Nephron progenitor cell (in vitro differentiated cells): ENCODE measurements around the gene PPP5C.
"Not testable (repeated sequence)": the region's sequence is repeated elsewhere in the genome, so short reads cannot be mapped to it uniquely, and the experiment has no call there.

Source experiments
- DNase-seq: peaks from one replicate; pipeline ENCODE4 v3.0.0; 2021
- H3K27ac Mint-ChIP-seq: 2 replicates; pipeline ENCODE4 v1.8.0; 2021; ENCODE audit warnings: mild to moderate bottlenecking, moderate library complexity, mixed read lengths
- H3K27me3 Mint-ChIP-seq: 2 replicates; pipeline ENCODE4 v1.8.0; 2021; ENCODE audit warnings: mild to moderate bottlenecking, low read depth, mixed read lengths; ENCODE audit not compliant: poor library complexity
- H3K36me3 Mint-ChIP-seq: 2 replicates; pipeline ENCODE4 v1.8.0; 2021; ENCODE audit warnings: low read depth, mixed read lengths
- H3K4me1 Mint-ChIP-seq: 2 replicates; pipeline ENCODE4 v1.8.0; 2021; ENCODE audit warnings: mixed read lengths
- H3K4me3 Mint-ChIP-seq: 2 replicates; pipeline ENCODE4 v1.8.0; 2021; ENCODE audit warnings: mild to moderate bottlenecking, moderate library complexity, mixed read lengths
- H3K9me3 Mint-ChIP-seq: 2 replicates; pipeline ENCODE4 v1.8.0; 2021; ENCODE audit warnings: mild to moderate bottlenecking, moderate library complexity, mixed read lengths
- CTCF ChIP-seq: fragments of 200-600 bp; sonication (generic); IDR thresholded peaks from 2 replicates; pipeline ENCODE4 v1.5.0; 2021; ENCODE audit warnings: antibody characterized with exemption

PPP5C gene

GRCh38 chr19:46317339-46317738 lies 29.5 kb upstream of the PPP5C start:
- Mint-ChIP-seq H3K36me3 (peaks cover 42% of the 10 kb centered on the region), H3K27me3 (no peaks in the 10 kb centered on the region), H3K4me3 (no peak overlapping the region), H3K4me1 (no peaks in the 10 kb centered on the region), H3K9me3 (no peaks in the 10 kb centered on the region), H3K27ac (peak overlapping the region; percentile 28)
- no peak for TF ChIP-seq CTCF
- DNase-seq, result no peak

- Mint-ChIP-seq H3K27ac (no peak overlapping the region), H3K36me3 (peaks cover 58% of the 10 kb centered on the region), H3K27me3 (no peaks in the 10 kb centered on the region), H3K9me3 (peaks cover 5% of the 10 kb centered on the region), H3K4me1 (no peaks in the 10 kb centered on the region), H3K4me3 (no peak overlapping the region)
- no peak for DNase-seq
- no peak for TF ChIP-seq CTCF
Observed at GRCh38 chr19:46319613-46320012, 27.3 kb upstream of the PPP5C start.

GRCh38 chr19:46320559-46320958 lies 26.3 kb upstream of the PPP5C start:
- Mint-ChIP-seq H3K9me3 (peaks cover 10% of the 10 kb centered on the region), H3K4me3 (no peak overlapping the region), H3K4me1 (no peaks in the 10 kb centered on the region), H3K36me3 (peaks cover 62% of the 10 kb centered on the region), H3K27me3 (no peaks in the 10 kb centered on the region), H3K27ac (peak overlapping the region; percentile 87)
- no peak for DNase-seq
- TF ChIP-seq CTCF, result no peak

GRCh38 chr19:46321653-46322052 lies 25.2 kb upstream of the PPP5C start:
- Mint-ChIP-seq H3K4me1 (no peaks in the 10 kb centered on the region), H3K27me3 (no peaks in the 10 kb centered on the region), H3K4me3 (no peak overlapping the region), H3K36me3 (peaks cover 64% of the 10 kb centered on the region), H3K9me3 (peaks cover 20% of the 10 kb centered on the region), H3K27ac (no peak overlapping the region)
- no peak for DNase-seq
- TF ChIP-seq CTCF, result no peak

- not testable (repeated sequence) for H3K4me1 Mint-ChIP-seq, H3K4me3 Mint-ChIP-seq, H3K27me3 Mint-ChIP-seq, H3K27ac Mint-ChIP-seq, DNase-seq
- Mint-ChIP-seq H3K9me3 (peaks cover 34% of the 10 kb centered on the region), H3K36me3 (peaks cover 67% of the 10 kb centered on the region)
Observed at GRCh38 chr19:46323227-46323626, 23.7 kb upstream of the PPP5C start.

- Mint-ChIP-seq H3K36me3 (peaks cover 78% of the 10 kb centered on the region), H3K9me3 (peaks cover 42% of the 10 kb centered on the region), H3K27ac (no peak overlapping the region), H3K4me1 (no peaks in the 10 kb centered on the region), H3K4me3 (no peak overlapping the region), H3K27me3 (no peaks in the 10 kb centered on the region)
- TF ChIP-seq CTCF, result no peak
- DNase-seq, result no peak
Observed at GRCh38 chr19:46324277-46324676, 22.6 kb upstream of the PPP5C start.
